H1 (cell line): ENCODE results near the gene IL6R. TPM values are rescaled to one million over a fixed set of nuclear protein-coding genes. Genes with fewer than 3 reads are reported as not detected.

ENCODE experiments used
- CTCF ChIA-PET: fragments of 300-600 bp; sonication (Branson Sonifier 250); formaldehyde crosslinking; loops from one replicate; lab custom pipeline; 2021; ENCODE audit not compliant: partially characterized antibody; lab: Charles Lee
- POLR2A ChIA-PET: fragments of 300-600 bp; sonication (Branson Sonifier 250); formaldehyde crosslinking; loops from one replicate; lab custom pipeline; 2021; ENCODE audit warnings: inconsistent platforms; ENCODE audit not compliant: partially characterized antibody; lab: Charles Lee
- DNase-seq, 2 experiments: peaks; one replicate each; pipeline versions ENCODE4 v3.0.0 to v3.0.0-alpha.2; 2010 to 2022; ENCODE audit warnings: low spot score in 2 of 2, low read depth in 1 of 2, mixed read lengths in 1 of 2
- FAIRE-seq: peaks from 2 replicates; lab custom pipeline; 2011; peaks lifted over from hg19 to GRCh38; lab: Jason Lieb, UNC
- H2AFZ ChIP-seq: 2 replicates; pipeline ENCODE4 v1.8.1; 2012; ENCODE audit warnings: low read length, inconsistent platforms
- H2AK5ac ChIP-seq: 2 replicates; pipeline ENCODE4 v1.6.1; 2013; ENCODE audit warnings: low read depth, low read length
- H2BK120ac ChIP-seq: replicated peaks from 2 replicates; pipeline ENCODE3; 2013; ENCODE audit warnings: low read depth, low read length, inconsistent platforms
- H2BK12ac ChIP-seq: 2 replicates; pipeline ENCODE4 v1.6.1; 2013; ENCODE audit warnings: low read depth, low read length
- H2BK15ac ChIP-seq: 2 replicates; pipeline ENCODE4 v1.6.1; 2013; ENCODE audit warnings: low read length
- H2BK20ac ChIP-seq: 2 replicates; pipeline ENCODE4 v1.6.1; 2013; ENCODE audit warnings: low read length
- H2BK5ac ChIP-seq: 2 replicates; pipeline ENCODE4 v1.6.1; 2013; ENCODE audit warnings: low read depth, low read length
- H3K14ac ChIP-seq: 2 replicates; pipeline ENCODE4 v1.6.1; 2013; ENCODE audit warnings: inconsistent platforms; ENCODE audit not compliant: insufficient read length
- H3K18ac ChIP-seq: 2 replicates; pipeline ENCODE4 v1.6.1; 2013; ENCODE audit warnings: low read length; ENCODE audit errors: extremely low read depth
- H3K23ac ChIP-seq: 2 replicates; pipeline ENCODE4 v1.6.1; 2013; ENCODE audit warnings: inconsistent platforms; ENCODE audit not compliant: insufficient read length
- H3K23me2 ChIP-seq: 2 replicates; pipeline ENCODE4 v1.6.1; 2013; ENCODE audit warnings: low read depth, low read length
- H3K27ac ChIP-seq: 2 replicates; pipeline ENCODE4 v1.6.1; 2011; ENCODE audit warnings: low read depth, low read length, inconsistent platforms
- H3K27me3 ChIP-seq, 4 experiments: replicated peaks in 1 of 4; 1 replicate in 1 of 4; 2 replicates in 3 of 4; pipeline versions ENCODE4 v1.6.1 to v1.8.1; 2011 to 2013; ENCODE audit warnings: low read length in 3 of 4, mild to moderate bottlenecking in 3 of 4, inconsistent platforms in 2 of 4, mixed read lengths in 2 of 4, moderate library complexity in 1 of 4; ENCODE audit not compliant: control insufficient read depth in 3 of 4, insufficient read depth in 3 of 4; ENCODE audit errors: extremely low read depth in 1 of 4
- H3K36me3 ChIP-seq, 4 experiments: 2 replicates each; pipeline versions ENCODE4 v1.6.1 to v1.8.1; 2011 to 2013; ENCODE audit warnings: mild to moderate bottlenecking in 4 of 4, low read length in 3 of 4, moderate library complexity in 2 of 4, control low read depth in 1 of 4, inconsistent platforms in 1 of 4; ENCODE audit not compliant: insufficient read depth in 4 of 4, control insufficient read depth in 2 of 4
- H3K4ac ChIP-seq: replicated peaks from 2 replicates; pipeline ENCODE3; 2013; ENCODE audit warnings: low read length, low read depth, mixed read lengths, inconsistent platforms; ENCODE audit not compliant: insufficient read length
- H3K4me1 ChIP-seq, 4 experiments: replicated peaks in 1 of 4; 1 replicate in 1 of 4; 2 replicates in 3 of 4; pipeline versions ENCODE4 v1.6.1 to v1.8.1; 2011 to 2013; ENCODE audit warnings: low read length in 3 of 4, inconsistent platforms in 2 of 4, mixed read lengths in 1 of 4; ENCODE audit not compliant: insufficient read depth in 4 of 4, control insufficient read depth in 3 of 4
- H3K4me2 ChIP-seq, 2 experiments: 2 replicates each; pipeline versions ENCODE4 v1.6.1 to v1.8.1; 2011 to 2013; ENCODE audit warnings: low read depth in 2 of 2, low read length in 2 of 2, control low read depth in 1 of 2, inconsistent platforms in 1 of 2, mild to moderate bottlenecking in 1 of 2; ENCODE audit not compliant: insufficient read depth in 1 of 2
- H3K4me3 ChIP-seq, 4 experiments: fragments of 200-600, 300-600 bp in 1 of 4; sonication (generic), shearing (Covaris generic), sonication (Bioruptor Twin) in 1 of 4; 2 replicates each; pipeline versions ENCODE4 v1.5.1 to v1.8.1; 2011 to 2016; ENCODE audit warnings: low read length in 4 of 4, low read depth in 3 of 4, control low read depth in 2 of 4, inconsistent platforms in 2 of 4, mild to moderate bottlenecking in 2 of 4, mixed read lengths in 1 of 4, moderate library complexity in 1 of 4; ENCODE audit not compliant: insufficient read depth in 2 of 4; ENCODE audit errors: extremely low read depth in 1 of 4
- H3K56ac ChIP-seq: replicated peaks from 2 replicates; pipeline ENCODE3; 2013; ENCODE audit warnings: low read depth, mild to moderate bottlenecking, mixed read lengths, low read length, inconsistent platforms; ENCODE audit not compliant: insufficient read length
- H3K79me1 ChIP-seq: 2 replicates; pipeline ENCODE4 v1.6.1; 2013; ENCODE audit warnings: low read depth, low read length, control low read depth
- H3K79me2 ChIP-seq, 2 experiments: 2 replicates each; pipeline versions ENCODE4 v1.6.1 to v1.8.1; 2012 to 2013; ENCODE audit warnings: low read length in 2 of 2, mild to moderate bottlenecking in 2 of 2, inconsistent platforms in 1 of 2; ENCODE audit not compliant: insufficient read depth in 2 of 2, control insufficient read depth in 1 of 2
- H3K9ac ChIP-seq, 4 experiments: replicated peaks in 1 of 4; 1 replicate in 1 of 4; 2 replicates in 3 of 4; pipeline versions ENCODE4 v1.6.1 to v1.8.1; 2011 to 2013; ENCODE audit warnings: low read depth in 3 of 4, low read length in 3 of 4, control low read depth in 2 of 4, mild to moderate bottlenecking in 2 of 4, moderate library complexity in 2 of 4, inconsistent platforms in 1 of 4; ENCODE audit errors: extremely low read depth in 1 of 4
- H3K9me3 ChIP-seq, 2 experiments: 2 replicates each; pipeline versions ENCODE4 v1.6.1 to v1.8.1; 2012 to 2013; ENCODE audit warnings: mild to moderate bottlenecking in 2 of 2, moderate library complexity in 2 of 2, control low read depth in 1 of 2, inconsistent platforms in 1 of 2, low read depth in 1 of 2, low read length in 1 of 2, mixed read lengths in 1 of 2; ENCODE audit not compliant: insufficient read depth in 2 of 2
- H4K20me1 ChIP-seq, 2 experiments: replicated peaks in 1 of 2; 2 replicates each; pipeline versions ENCODE3 to v1.8.1; 2011 to 2013; ENCODE audit warnings: inconsistent platforms in 2 of 2, low read length in 2 of 2, mild to moderate bottlenecking in 1 of 2; ENCODE audit not compliant: insufficient read depth in 2 of 2, control insufficient read depth in 1 of 2
- H4K5ac ChIP-seq: 2 replicates; pipeline ENCODE4 v1.6.1; 2013; ENCODE audit warnings: low read length, low read depth, mixed read lengths, inconsistent platforms; ENCODE audit not compliant: insufficient read length
- H4K8ac ChIP-seq: 2 replicates; pipeline ENCODE4 v1.8.0; 2013; ENCODE audit warnings: mild to moderate bottlenecking, moderate library complexity, low read length, inconsistent platforms; ENCODE audit not compliant: insufficient read depth; ENCODE audit errors: extremely low read depth
- H4K91ac ChIP-seq: replicated peaks from 2 replicates; pipeline ENCODE3; 2013; ENCODE audit warnings: low read length, mixed read lengths, inconsistent platforms; ENCODE audit not compliant: insufficient read length
- BRCA1 ChIP-seq: IDR thresholded peaks from 2 replicates; pipeline ENCODE4 v1.6.1; 2012; ENCODE audit warnings: low read depth, low read length, improper control_type of control experiment
- CREB1 ChIP-seq: IDR thresholded peaks from 2 replicates; pipeline ENCODE4 v1.6.1; 2012; ENCODE audit warnings: inconsistent platforms
- CTBP2 ChIP-seq: IDR thresholded peaks from 2 replicates; pipeline ENCODE4 v1.7.0; 2011; ENCODE audit warnings: borderline replicate concordance, mild to moderate bottlenecking, moderate library complexity, mixed read lengths, low read length; ENCODE audit not compliant: insufficient read depth, insufficient read length
- RAD21 ChIP-seq, 2 experiments: IDR thresholded peaks in 1 of 2; conservative IDR thresholded peaks in 1 of 2; 2 replicates each; pipeline ENCODE4 v1.6.1; 2011; ENCODE audit warnings: low read depth in 2 of 2, low read length in 2 of 2, improper control_type of control experiment in 1 of 2, inconsistent platforms in 1 of 2, mild to moderate bottlenecking in 1 of 2, moderate library complexity in 1 of 2
- SIN3A ChIP-seq, 2 experiments: IDR thresholded peaks in 1 of 2; conservative IDR thresholded peaks in 1 of 2; 2 replicates each; pipeline ENCODE4 v1.6.1; 2011 to 2012; ENCODE audit warnings: low read length in 2 of 2, improper control_type of control experiment in 1 of 2, low read depth in 1 of 2, mild to moderate bottlenecking in 1 of 2
- TBP ChIP-seq: IDR thresholded peaks from 2 replicates; pipeline ENCODE4 v1.6.1; 2011; ENCODE audit warnings: low read depth, low read length, improper control_type of control experiment
- WGBS, 2 experiments: shearing (Covaris generic) in 1 of 2; methylation state at CpG; one replicate each; pipeline versions ENCODE4 v1.1.6 to v1.1.7; 2013 to 2015; ENCODE audit warnings: low lambda C conversion rate in 2 of 2, mixed read lengths in 2 of 2, inconsistent platforms in 1 of 2, low coverage in 1 of 2, missing lambda C conversion rate in 1 of 2; ENCODE audit not compliant: insufficient replicate concordance in 2 of 2, insufficient coverage in 1 of 2, insufficient read length in 1 of 2; ENCODE audit errors: extremely low coverage in 1 of 2, missing lambda C conversion rate in 1 of 2; 5-methylcytosine and 5-hydroxymethylcytosine counted together
- polyA plus RNA-seq, 7 experiments: library from polyadenylated mRNA; depleted of rRNA in 3 of 7; stranded (reverse) in 5 of 7; unstranded in 2 of 7; fragments of >200 nt in 5 of 7; fragments of 200-250 nt in 2 of 7; gene quantifications; 1 replicate in 5 of 7; 2 replicates in 1 of 7; 4 replicates in 1 of 7; pipeline versions ENCODE4 v1.2.1 to v1.2.3, GENCODE V29; 2011 to 2013; ENCODE audit warnings: missing spikeins in 2 of 7, mixed read lengths in 2 of 7
- total RNA-seq: library from RNA; stranded (reverse); fragmentation: NEBNext Ultra II Directional; extraction: Animal tissue kit (Norgen Biotek cat#: 25700); gene quantifications from 2 replicates; pipeline ENCODE4 v1.2.1, GENCODE V29; 2021
- TF ChIP-seq, protein P1 (sequence below): IDR thresholded peaks from 2 replicates; pipeline ENCODE4 v1.6.1; 2011; ENCODE audit warnings: low read length, improper control_type of control experiment

The IL6R gene
- total and polyA plus RNA-seq, 2 of the 8 experiments (the other 6 are each of a cell fraction or from before 2014, with no cell fraction given) = 2.3 to 3.0 TPM

DNA sequence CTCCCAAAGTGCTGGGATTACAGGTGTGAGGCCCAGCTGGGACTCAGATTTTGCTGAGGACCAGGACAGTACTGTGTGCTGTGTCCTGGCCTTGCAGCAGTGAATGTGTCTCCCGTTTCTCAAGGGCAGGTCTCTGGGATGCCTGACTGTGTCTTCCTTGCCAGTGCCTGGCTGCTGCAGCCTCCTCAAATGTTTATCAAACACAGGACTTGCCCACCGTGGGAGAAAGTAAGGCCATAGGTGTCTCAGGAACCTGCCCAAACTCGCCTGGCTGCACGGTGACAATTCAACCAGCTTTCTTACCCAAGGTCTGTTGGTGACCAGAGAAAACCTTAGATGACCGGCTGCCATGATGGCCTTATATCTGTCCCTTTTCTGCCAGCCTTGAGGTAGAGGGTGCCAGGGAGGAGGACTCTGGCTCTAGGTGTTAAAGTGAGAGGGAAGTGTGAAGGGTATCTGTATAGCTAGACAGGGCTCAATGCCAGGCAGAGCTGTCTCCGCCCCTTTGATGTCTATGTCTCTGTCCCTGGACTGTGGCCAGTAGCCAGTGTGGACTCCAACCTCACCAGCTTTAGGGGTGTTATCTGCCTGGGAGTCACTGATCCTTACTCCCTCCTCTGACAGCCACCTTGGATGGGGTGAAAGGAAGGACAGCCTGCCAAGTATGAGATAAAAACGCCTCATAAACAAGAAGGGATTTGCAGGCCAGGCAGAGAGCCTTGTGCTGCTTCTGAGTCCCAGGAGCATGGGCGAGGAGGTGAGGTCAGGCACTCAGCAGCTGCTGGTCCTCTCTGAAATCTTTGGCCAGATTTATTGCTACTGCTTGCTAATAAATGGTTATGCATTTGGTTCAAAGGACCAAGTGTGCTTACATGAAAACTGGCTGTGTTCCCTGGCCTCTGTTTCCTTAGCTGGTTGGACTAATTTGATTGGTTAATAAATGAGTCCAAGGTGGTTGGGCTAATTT lies 22.3 kb downstream of the IL6R start:
- H3K4me1 ChIP-seq = peaks cover 3 to 16% (median 13%) of the 10 kb centered on the region in 4 experiments

More for the DNA sequence above, 22.3 kb downstream of the IL6R start:
- DNase-seq = no peak
- CTCF ChIA-PET = interaction anchor here (1.3 to 5.6 kb wide), 3 partner anchors 15 to 23 kb away, joined by 3 to 27 read pairs (median 3); no protein-coding TSS in a partner anchor
- no peak overlapping the region for H4K91ac ChIP-seq
- no peak overlapping the region for H3K23ac ChIP-seq
- WGBS, 2 experiments = 79% methylated on average over 8 of the region's 8 CpGs; no CpG with 5 or more reads in 1 of the 2 experiments
- POLR2A ChIA-PET = no interaction called here
- no peak overlapping the region for H3K14ac ChIP-seq
- no peak overlapping the region; a peak in 2 of 7 replicates for H3K9ac ChIP-seq
- H2BK120ac ChIP-seq = no peak overlapping the region
- H2BK12ac ChIP-seq = no peak overlapping the region
- FAIRE-seq = no peak
- no peak for TF ChIP-seq RAD21 (IDR thresholded peaks at IDR 0.05 in 1 of 2, conservative IDR thresholded peaks at IDR 0.05 in 1 of 2; ENCODE audit: low read depth in 2 of 2, low read length in 2 of 2)
- TF ChIP-seq TBP = no peak
- TF ChIP-seq CREB1 = no peak
- TF ChIP-seq CTBP2 = no peak
- TF ChIP-seq, protein P1, sequence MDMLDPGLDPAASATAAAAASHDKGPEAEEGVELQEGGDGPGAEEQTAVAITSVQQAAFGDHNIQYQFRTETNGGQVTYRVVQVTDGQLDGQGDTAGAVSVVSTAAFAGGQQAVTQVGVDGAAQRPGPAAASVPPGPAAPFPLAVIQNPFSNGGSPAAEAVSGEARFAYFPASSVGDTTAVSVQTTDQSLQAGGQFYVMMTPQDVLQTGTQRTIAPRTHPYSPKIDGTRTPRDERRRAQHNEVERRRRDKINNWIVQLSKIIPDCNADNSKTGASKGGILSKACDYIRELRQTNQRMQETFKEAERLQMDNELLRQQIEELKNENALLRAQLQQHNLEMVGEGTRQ = no peak
- TF ChIP-seq SIN3A (conservative IDR thresholded peaks at IDR 0.05 in 1 of 2, IDR thresholded peaks at IDR 0.05 in 1 of 2; ENCODE audit: low read depth in 1 of 2, low read length in 2 of 2) = no peak
- no peak for TF ChIP-seq BRCA1
- peaks cover 0 to 2% (median 0%) of the 10 kb centered on the region in 4 experiments; a peak in 1 of 7 replicates for H3K27me3 ChIP-seq
- H3K4me2 ChIP-seq = no peak overlapping the region
- H3K27ac ChIP-seq = no peak overlapping the region
- H4K20me1 ChIP-seq = no peaks in the 10 kb centered on the region
- no peak overlapping the region for H3K4me3 ChIP-seq
- no peak overlapping the region for H2AFZ ChIP-seq
- no peak overlapping the region for H2BK15ac ChIP-seq
- no peak overlapping the region for H3K4ac ChIP-seq
- no peaks in the 10 kb centered on the region for H3K23me2 ChIP-seq
- no peak overlapping the region for H4K5ac ChIP-seq
- no peak overlapping the region for H4K8ac ChIP-seq
- no peak overlapping the region for H3K56ac ChIP-seq
- no peaks in the 10 kb centered on the region for H3K36me3 ChIP-seq
- no peak overlapping the region; the same call in 1 of the 2 replicates for H2BK20ac ChIP-seq
- H3K79me1 ChIP-seq = no peaks in the 10 kb centered on the region
- no peaks in the 10 kb centered on the region for H3K9me3 ChIP-seq
- H3K18ac ChIP-seq = no peak overlapping the region
- no peak overlapping the region for H2AK5ac ChIP-seq
- H2BK5ac ChIP-seq = no peak overlapping the region
- H3K79me2 ChIP-seq = no peaks in the 10 kb centered on the region
